Activated naive CD8-positive, alpha-beta T cell treated with anti-CD3 and anti-CD28 coated beads, Interleukin-2, amount 50 U/mL, for 16 hours (primary cell): ENCODE measurements around the gene MYOC.
"Not testable (repeated sequence)": the region's sequence is repeated elsewhere in the genome, so short reads cannot be mapped to it uniquely, and the experiment has no call there.

ENCODE experiments used
- DNase-seq: peaks from one replicate; pipeline ENCODE4 v3.0.0-alpha.2; 2020; ENCODE audit warnings: low read depth, low spot score

MYOC gene

DNA sequence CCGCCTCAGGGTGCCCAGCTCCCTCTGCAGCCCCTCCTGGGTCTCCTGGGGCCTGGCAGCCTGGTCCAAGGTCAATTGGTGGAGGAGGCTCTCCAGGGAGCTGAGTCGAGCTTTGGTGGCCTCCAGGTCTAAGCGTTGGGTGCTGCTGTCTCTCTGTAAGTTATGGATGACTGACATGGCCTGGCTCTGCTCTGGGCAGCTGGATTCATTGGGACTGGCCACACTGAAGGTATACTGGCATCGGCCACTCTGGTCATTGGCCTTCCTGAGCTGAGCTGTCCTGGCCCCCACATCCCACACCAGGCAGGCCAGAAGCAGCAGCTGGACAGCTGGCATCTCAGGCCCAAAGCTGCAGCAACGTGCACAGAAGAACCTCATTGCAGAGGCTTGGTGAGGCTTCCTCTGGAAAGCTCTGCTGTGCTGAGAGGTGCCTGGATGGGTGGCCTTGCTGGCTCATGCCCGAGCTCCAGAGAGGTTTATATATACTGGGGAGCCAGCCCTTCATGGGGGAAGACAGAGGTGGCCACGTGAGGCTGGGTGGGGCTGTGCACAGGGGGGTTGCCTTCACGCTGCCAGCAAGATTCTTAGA, at the start of gene MYOC:
MYOC (minus strand) TSS at position 455 of the 589 bp plus-strand sequence; CDS start at position 378, 77 bp downstream.
- no peak for DNase-seq

- DNase-seq, result no peak
Measured at GRCh38 chr1:171699531-171699930, 47.0 kb upstream of the MYOC start.

DNA sequence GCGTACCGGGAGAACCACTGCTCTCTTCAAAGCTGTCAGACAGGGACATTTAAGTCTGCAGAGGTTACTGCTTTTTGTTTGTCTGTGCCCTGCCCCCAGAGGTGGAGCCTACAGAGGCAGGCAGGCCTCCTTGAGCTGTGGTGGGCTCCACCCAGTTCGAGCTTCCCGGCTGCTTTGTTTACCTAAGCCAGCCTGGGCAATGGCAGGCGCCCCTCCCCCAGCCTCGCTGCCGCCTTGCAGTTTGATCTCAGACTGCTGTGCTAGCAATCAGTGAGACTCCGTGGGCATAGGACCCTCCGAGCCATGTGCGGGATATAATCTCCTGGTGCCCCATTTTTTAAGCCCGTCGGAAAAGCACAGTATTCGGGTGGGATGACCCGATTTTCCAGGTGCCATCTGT, 43.3 kb upstream of the MYOC start:
- DNase-seq, result not testable (repeated sequence)

GRCh38 chr1:171693541-171693940, 41.1 kb upstream of the MYOC start:
- not testable (repeated sequence) for DNase-seq

- DNase-seq, result no peak
Measured at GRCh38 chr1:171683870-171684269, 31.4 kb upstream of the MYOC start.

GRCh38 chr1:171680339-171680738, 27.9 kb upstream of the MYOC start:
- no peak for DNase-seq

DNA sequence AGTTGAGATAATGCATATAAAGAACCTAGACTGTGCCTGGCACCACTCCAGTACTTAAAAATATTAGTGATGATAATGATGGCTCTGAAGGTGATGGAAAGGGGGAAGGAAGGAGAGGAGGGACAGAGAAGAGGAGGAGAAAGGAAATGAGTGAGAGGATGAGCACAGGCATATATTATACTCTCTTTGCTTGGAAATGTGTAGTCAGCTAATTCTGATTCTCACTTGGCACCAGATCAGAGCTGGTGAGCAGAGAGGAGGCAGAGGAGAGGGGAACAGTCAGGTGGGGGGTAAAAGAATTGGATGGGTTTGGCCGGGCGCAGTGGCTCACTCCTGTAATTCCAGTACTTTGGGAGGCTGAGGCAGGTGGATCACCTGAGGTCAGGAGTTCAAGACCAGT, 24.3 kb upstream of the MYOC start:
- no peak for DNase-seq

GRCh38 chr1:171674431-171675405, 22.2 kb upstream of the MYOC start:
- no peak for DNase-seq

DNA sequence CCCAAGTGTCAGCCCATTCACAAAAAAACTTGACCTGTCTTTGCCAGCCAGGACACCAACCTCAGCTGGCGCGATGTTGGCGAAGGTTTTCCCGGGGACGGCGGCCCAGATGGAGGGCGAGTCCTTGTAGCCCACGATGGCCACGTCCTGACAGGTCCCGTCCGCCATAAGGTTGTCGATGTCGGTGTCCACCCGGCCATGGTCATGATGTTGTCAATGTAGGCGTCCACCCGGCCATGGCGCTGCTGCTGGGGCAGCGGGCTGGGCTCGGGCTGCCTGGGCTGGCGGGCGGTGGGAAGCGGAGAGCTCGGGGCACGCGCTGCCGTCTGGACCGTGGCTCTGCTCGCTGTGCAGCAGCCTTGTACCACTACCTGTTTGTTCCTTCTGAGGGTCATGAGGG, 18.3 kb upstream of the MYOC start:
- no peak for DNase-seq

- no peak for DNase-seq
Measured at GRCh38 chr1:171668372-171668771, 15.9 kb upstream of the MYOC start.

GRCh38 chr1:171666114-171666769, 13.8 kb upstream of the MYOC start:
- no peak for DNase-seq

DNA sequence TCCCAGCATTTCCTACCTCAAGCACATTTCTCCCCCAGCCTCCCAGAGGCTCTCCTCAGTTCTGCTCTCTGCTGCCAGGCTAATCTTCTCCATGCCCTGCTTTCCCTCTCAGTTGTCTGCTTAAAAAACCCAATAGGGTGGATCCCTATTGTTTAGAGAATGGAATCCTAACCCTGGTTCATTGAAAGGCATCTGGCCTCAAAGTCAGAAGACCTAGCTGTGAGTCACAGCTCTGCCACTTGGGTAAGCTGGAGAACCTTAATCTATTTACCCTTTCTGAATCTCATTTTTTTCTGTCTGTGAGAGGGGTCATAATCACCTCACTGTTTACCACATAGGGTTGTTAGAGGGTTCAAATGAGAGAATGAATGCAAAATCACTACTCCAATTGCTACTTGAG, 12.5 kb upstream of the MYOC start:
- no peak for DNase-seq

- no peak for DNase-seq
Measured at GRCh38 chr1:171663854-171664575, 11.5 kb upstream of the MYOC start.

GRCh38 chr1:171663036-171663853, 10.8 kb upstream of the MYOC start:
- DNase-seq, result no peak

GRCh38 chr1:171661076-171661650, 8.7 kb upstream of the MYOC start:
- DNase-seq, result no peak

DNA sequence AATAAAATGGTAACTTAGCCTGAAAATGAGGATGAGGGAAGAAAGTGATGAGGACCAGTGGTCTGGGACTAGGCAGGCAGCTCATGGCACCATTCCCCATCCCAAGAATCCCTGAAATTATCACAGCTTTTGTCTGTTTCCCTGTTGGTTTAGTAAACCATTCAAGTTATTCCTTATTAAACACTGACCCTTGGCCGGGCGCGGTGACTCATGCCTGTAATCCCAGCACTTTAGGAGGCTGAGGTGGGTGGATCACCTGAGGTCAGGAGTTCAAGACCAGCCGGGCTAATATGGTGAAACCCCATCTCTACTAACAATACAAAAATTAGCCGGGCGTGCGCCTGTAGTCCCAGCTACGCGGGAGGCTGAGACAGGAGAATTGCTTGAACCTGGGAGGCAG, 3.7 kb upstream of the MYOC start:
- not testable (repeated sequence) for DNase-seq

GRCh38 chr1:171655746-171656116, 3.2 kb upstream of the MYOC start:
- no peak for DNase-seq

DNA sequence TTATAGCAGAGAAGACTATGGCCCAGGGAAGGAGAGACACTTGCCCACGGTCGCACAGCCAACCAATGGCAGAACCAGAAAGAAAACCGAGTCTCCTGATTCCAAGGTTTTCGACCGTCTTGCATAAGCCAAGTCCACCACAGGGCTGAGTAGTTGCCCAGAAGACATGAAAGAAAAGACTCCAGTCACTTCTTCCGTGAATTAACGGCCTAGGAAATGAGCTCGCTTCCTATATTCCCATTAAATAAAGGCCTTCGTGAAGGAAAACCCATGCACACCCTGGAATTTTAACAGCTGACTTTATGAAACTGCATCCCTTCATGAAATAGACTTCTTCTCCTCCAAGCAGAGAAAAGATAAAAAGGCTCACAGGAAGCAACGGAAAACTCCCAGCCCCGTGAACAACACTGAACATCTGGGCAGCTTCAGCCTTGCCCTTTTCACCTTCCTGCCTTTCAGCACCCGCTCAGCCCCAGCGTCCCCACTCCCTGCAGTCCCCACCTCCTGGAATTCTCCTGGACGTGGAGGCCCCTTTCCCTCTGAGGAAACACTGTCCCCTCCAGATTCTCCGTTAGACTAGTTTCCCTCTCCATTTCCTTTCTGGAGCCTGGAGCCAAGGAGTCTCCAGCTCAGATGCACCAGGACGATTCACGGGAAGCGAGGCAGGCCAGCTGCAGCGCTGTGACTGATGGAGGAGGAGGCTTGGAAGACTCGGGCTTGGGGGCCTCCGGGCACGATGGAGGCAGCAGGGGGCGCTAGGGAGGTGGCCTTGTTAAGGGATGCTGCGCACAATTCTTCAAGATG, 2.7 kb upstream of the MYOC start:
- peak; percentile 29 for DNase-seq

DNA sequence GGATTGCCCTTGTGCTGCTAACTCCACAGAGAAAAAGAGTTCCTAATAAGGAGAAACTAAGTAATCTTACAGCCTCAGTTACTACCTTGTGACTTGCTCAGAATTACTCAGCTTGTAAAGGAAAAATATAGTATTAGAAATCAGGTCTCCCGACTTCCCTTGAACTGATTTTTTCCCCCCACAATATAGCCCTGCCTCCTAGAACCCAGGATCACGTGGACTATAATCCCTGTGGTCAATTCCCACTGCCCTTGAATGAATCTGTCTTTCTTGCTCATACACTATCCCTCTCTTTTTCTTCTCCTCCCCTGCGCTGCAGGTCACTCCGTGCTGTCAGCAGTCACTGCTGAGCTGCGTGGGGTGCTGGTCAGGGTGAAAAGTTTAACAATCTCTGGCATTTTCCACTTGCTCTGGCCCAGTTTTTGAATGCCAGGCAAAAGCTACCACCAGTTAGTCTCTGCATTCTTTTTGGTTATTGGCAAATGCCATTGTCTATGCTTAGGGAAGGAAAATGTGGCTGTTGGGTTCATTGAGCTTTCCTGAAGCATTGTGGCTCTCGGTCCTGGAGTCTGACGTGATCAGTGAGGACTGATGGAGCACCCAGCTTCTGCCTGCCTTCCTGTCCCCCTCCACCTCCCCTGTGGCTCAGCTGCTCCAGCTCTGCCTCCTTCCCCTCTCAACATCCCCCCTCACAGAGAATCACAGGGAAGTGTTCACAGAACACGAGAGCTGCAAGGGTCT, 1.9 kb upstream of the MYOC start:
- no peak for DNase-seq
